ENCODE measurements around the gene MYBPC3. TPM values are rescaled to one million over a fixed set of nuclear protein-coding genes. Genes with fewer than 3 reads are reported as not detected.

The MYBPC3 gene
- total and polyA plus RNA-seq, 2 experiments from 2014 or later = not detected

- H3K4me2 ChIP-seq = no peak overlapping the region
- no peaks in the 10 kb centered on the region for H4K20me1 ChIP-seq (replicated peaks; ENCODE audit: insufficient read depth)
- H3K9me2 ChIP-seq (ENCODE audit: insufficient read depth) = no peaks in the 10 kb centered on the region
- no peaks in the 10 kb centered on the region for H3K79me2 ChIP-seq (replicated peaks; ENCODE audit: insufficient read depth)
- H3K4me1 ChIP-seq (ENCODE audit: insufficient read depth) = no peaks in the 10 kb centered on the region
- H2AFZ ChIP-seq = no peak overlapping the region
- H3K27me3 ChIP-seq (ENCODE audit: insufficient read depth) = no peaks in the 10 kb centered on the region
- H3K27ac ChIP-seq (ENCODE audit: low read depth) = no peak overlapping the region
- Mint-ChIP-seq H3K9me3 (no peaks in the 10 kb centered on the region), H3K36me3 (ENCODE audit: low read depth) (peaks cover 32% of the 10 kb centered on the region), H3K4me1 (no peaks in the 10 kb centered on the region), H3K27me3 (ENCODE audit: insufficient read depth, low read depth, poor library complexity) (no peaks in the 10 kb centered on the region), H3K27ac (no peak overlapping the region), H3K4me3 (no peak overlapping the region)
- no peak overlapping the region for H3K4me3 ChIP-seq
- H3K36me3 ChIP-seq (ENCODE audit: insufficient read depth) = peaks cover 8% of the 10 kb centered on the region; the same call in 1 of the 2 replicates
- TF ChIP-seq POLR2AphosphoS5 (IDR thresholded peaks at IDR 0.05; ENCODE audit: low read depth) (no peak), JUNB (IDR thresholded peaks at IDR 0.05; ENCODE audit: unreplicated experiment) (no peak), ETS1 (IDR thresholded peaks at IDR 0.05) (no peak), ZNF331 (CRISPR knock-in tag; IDR thresholded peaks at IDR 0.05; ENCODE audit: low read depth) (no peak)
- ATAC-seq (no peak), DNase-seq (ENCODE audit: low spot score) (no peak)
- no peaks in the 10 kb centered on the region for H3F3A ChIP-seq (replicated peaks; ENCODE audit: low read depth)
Measured at GRCh38 chr11:47318166-47318565, 34.3 kb downstream of the MYBPC3 start.

GRCh38 chr11:47317064-47317828 lies 35.3 kb downstream of the MYBPC3 start:
- no peak for ATAC-seq
- no peaks in the 10 kb centered on the region for H4K20me1 ChIP-seq (replicated peaks; ENCODE audit: insufficient read depth)
- no peak overlapping the region for H3K27ac Mint-ChIP-seq
- TF ChIP-seq ETS1 (IDR thresholded peaks at IDR 0.05) (no peak), EZH2phosphoT487 (IDR thresholded peaks at IDR 0.05; ENCODE audit: unreplicated experiment) (no peak), POLR2AphosphoS5 (IDR thresholded peaks at IDR 0.05; ENCODE audit: low read depth) (no peak), ZNF114 (CRISPR knock-in tag; IDR thresholded peaks at IDR 0.05) (no peak), CREB1 (CRISPR knock-in tag; IDR thresholded peaks at IDR 0.05; ENCODE audit: low read depth) (no peak), JUNB (IDR thresholded peaks at IDR 0.05; ENCODE audit: unreplicated experiment) (no peak), NANOG (IDR thresholded peaks at IDR 0.05; ENCODE audit: borderline replicate concordance) (no peak), EZH2 (IDR thresholded peaks at IDR 0.05; ENCODE audit: low read depth, unreplicated experiment) (no peak), CTCF (conservative IDR thresholded peaks at IDR 0.05; ENCODE audit: low read depth in 2 of 2) (no peak), REST (IDR thresholded peaks at IDR 0.05; ENCODE audit: unreplicated experiment) (no peak), STAT1 (IDR thresholded peaks at IDR 0.05; ENCODE audit: unreplicated experiment) (no peak), ZNF331 (CRISPR knock-in tag; IDR thresholded peaks at IDR 0.05; ENCODE audit: low read depth) (no peak)

More at GRCh38 chr11:47317064-47317828, 35.3 kb downstream of the MYBPC3 start:
- Histone ChIP-seq H3F3A (replicated peaks; ENCODE audit: low read depth) (no peaks in the 10 kb centered on the region), H3K4me1 (ENCODE audit: insufficient read depth) (no peaks in the 10 kb centered on the region), H2AFZ (no peak overlapping the region), H3K4me2 (no peak overlapping the region), H3K27ac (ENCODE audit: low read depth) (no peak overlapping the region), H3K9me2 (ENCODE audit: insufficient read depth) (no peaks in the 10 kb centered on the region), H3K36me3 (ENCODE audit: insufficient read depth) (peaks cover 8% of the 10 kb centered on the region; the same call in 1 of the 2 replicates), H3K4me3 (no peak overlapping the region), H3K27me3 (ENCODE audit: insufficient read depth) (no peaks in the 10 kb centered on the region), H3K79me2 (replicated peaks; ENCODE audit: insufficient read depth) (no peaks in the 10 kb centered on the region)
- H3K27me3 Mint-ChIP-seq (ENCODE audit: insufficient read depth, low read depth, poor library complexity) = no peaks in the 10 kb centered on the region
- H3K4me3 Mint-ChIP-seq = no peak overlapping the region
- DNase-seq (ENCODE audit: low spot score) = no peak
- H3K4me1 Mint-ChIP-seq = no peaks in the 10 kb centered on the region
- peaks cover 30% of the 10 kb centered on the region for H3K36me3 Mint-ChIP-seq (ENCODE audit: low read depth)
- no peaks in the 10 kb centered on the region for H3K9me3 Mint-ChIP-seq

All from GM23338 (cell line).